K562 (cell line): ENCODE measurements around the gene GALNT17. TPM values are rescaled to one million over a fixed set of nuclear protein-coding genes. Genes with fewer than 3 reads are reported as not detected.

Experiments used
- ATAC-seq: fragments of 200-7000 bp; cut with Tn5 transposase; 3 replicates; pipeline ENCODE4 v1.9.1; 2020; ENCODE audit warnings: moderate library complexity
- BruUV-seq: library from RNA; stranded (reverse); fragments of 400-500 nt; replicated peaks from 2 replicates; lab custom pipeline; 2021; lab: Mats Ljungman, UMichigan
- CTCF ChIA-PET: fragments of 300-600 bp; formaldehyde crosslinking; extraction: SDS; loops from one replicate; lab custom pipeline; 2021; ENCODE audit warnings: low intra/inter-chr PET ratio; lab: Yijun Ruan, JAX
- POLR2A ChIA-PET: fragments of 300-600, 350-650 bp; sonication (Branson Sonifier 250); formaldehyde crosslinking; extraction: SDS; loops from one replicate; lab custom pipeline; 2021; ENCODE audit warnings: antibody characterized with exemption, inconsistent platforms; lab: Yijun Ruan, JAX
- DNase-seq, 4 experiments: peaks; one replicate each; pipeline versions ENCODE4 v3.0.0 to v3.0.0-alpha.2; 2011 to 2018; ENCODE audit warnings: low spot score in 3 of 4, mixed read lengths in 3 of 4; ENCODE audit errors: extremely low read depth in 1 of 4
- FAIRE-seq: peaks from 2 replicates; lab custom pipeline; 2011; peaks lifted over from hg19 to GRCh38; lab: Jason Lieb, UNC
- H2AFZ ChIP-seq: 2 replicates; pipeline ENCODE4 v1.6.0; 2011; ENCODE audit warnings: low read depth, low read length, control low read depth, inconsistent platforms
- H3K27ac ChIP-seq: fragments of 200-600 bp; 3 replicates; pipeline ENCODE4 v1.8.0; 2011; ENCODE audit warnings: low read depth, mild to moderate bottlenecking, control low read depth, inconsistent platforms, low read length, moderate library complexity, mixed read lengths; ENCODE audit errors: extremely low read depth
- H3K27me3 ChIP-seq, 2 experiments: fragments of 300-600 bp in 1 of 2; 2 replicates in 1 of 2; 3 replicates in 1 of 2; pipeline versions ENCODE4 v1.6.0 to v1.8.0; 2011; ENCODE audit warnings: inconsistent platforms in 2 of 2, low read length in 2 of 2, mild to moderate bottlenecking in 1 of 2, mixed read lengths in 1 of 2, moderate library complexity in 1 of 2; ENCODE audit not compliant: control insufficient read depth in 2 of 2, insufficient read depth in 2 of 2
- H3K36me3 ChIP-seq: fragments of 300-600 bp; 3 replicates; pipeline ENCODE4 v1.8.0; 2011; ENCODE audit warnings: mild to moderate bottlenecking, low read length, inconsistent platforms; ENCODE audit not compliant: control insufficient read depth, insufficient read depth
- H3K4me1 ChIP-seq, 2 experiments: fragments of 200-600 bp in 1 of 2; replicated peaks in 1 of 2; 2 replicates in 1 of 2; 3 replicates in 1 of 2; pipeline versions ENCODE4 v1.5.1 to v1.8.0; 2011; ENCODE audit warnings: inconsistent platforms in 2 of 2, low read length in 2 of 2, mild to moderate bottlenecking in 1 of 2, mixed read lengths in 1 of 2, moderate library complexity in 1 of 2; ENCODE audit not compliant: control insufficient read depth in 2 of 2, insufficient read depth in 2 of 2
- H3K4me2 ChIP-seq: 2 replicates; pipeline ENCODE4 v1.6.1; 2011; ENCODE audit warnings: low read length, control low read depth, inconsistent platforms, mixed read lengths; ENCODE audit not compliant: insufficient read depth
- H3K4me3 ChIP-seq: fragments of 200-600 bp; sonication (generic), shearing (Covaris generic); 2 replicates; pipeline ENCODE4 v1.5.1; 2016; ENCODE audit warnings: control low read depth, inconsistent platforms
- H3K79me2 ChIP-seq: fragments of 200-600 bp; 3 replicates; pipeline ENCODE4 v1.8.0; 2011; ENCODE audit warnings: low read length, inconsistent platforms; ENCODE audit not compliant: control insufficient read depth, insufficient read depth
- H3K9ac ChIP-seq, 2 experiments: 2 replicates each; pipeline versions ENCODE4 v1.6.0 to v1.6.1; 2011; ENCODE audit warnings: low read depth in 2 of 2, low read length in 2 of 2, control low read depth in 1 of 2, inconsistent platforms in 1 of 2, mild to moderate bottlenecking in 1 of 2, mixed read lengths in 1 of 2; ENCODE audit not compliant: insufficient read depth in 1 of 2
- H3K9me1 ChIP-seq: one replicate; pipeline ENCODE4 v1.6.0; 2011; ENCODE audit warnings: inconsistent platforms, mild to moderate bottlenecking, low read length, moderate library complexity; ENCODE audit not compliant: control insufficient read depth, insufficient read depth
- H3K9me3 ChIP-seq: replicated peaks from 2 replicates; pipeline ENCODE4 v1.5.1; 2011; ENCODE audit warnings: low read depth, low read length, inconsistent platforms; ENCODE audit not compliant: control insufficient read depth, insufficient read depth
- H4K20me1 ChIP-seq: replicated peaks from 2 replicates; pipeline ENCODE4 v1.6.1; 2011; ENCODE audit warnings: low read length, inconsistent platforms, mixed read lengths; ENCODE audit not compliant: control insufficient read depth, insufficient read depth
- ATF3 ChIP-seq, 2 experiments: fragments of 450-650 bp in 1 of 2; sonication (generic) in 1 of 2; formaldehyde crosslinking in 1 of 2; IDR thresholded peaks in 1 of 2; conservative IDR thresholded peaks in 1 of 2; 2 replicates each; pipeline versions ENCODE4 v1.6.1 to v1.8.1; 2016 to 2023; ENCODE audit warnings: mild to moderate bottlenecking in 2 of 2, moderate library complexity in 2 of 2, inconsistent platforms in 1 of 2, missing genetic modification reagents in 1 of 2
- CEBPG ChIP-seq, 3 experiments: fragments of 200-800 bp in 1 of 3; sonication (Bioruptor generic) in 1 of 3; sonication (generic) in 1 of 3; formaldehyde crosslinking in 1 of 3; IDR thresholded peaks in 2 of 3; conservative IDR thresholded peaks in 1 of 3; 2 replicates each; pipeline versions ENCODE4 v1.6.1 to v1.8.0; 2016 to 2022; ENCODE audit warnings: missing compliant biosample characterization in 2 of 3, missing genetic modification characterization in 2 of 3, mild to moderate bottlenecking in 1 of 3, missing genetic modification reagents in 1 of 3
- DPF2 ChIP-seq: fragments of 450-650 bp; IDR thresholded peaks from 2 replicates; pipeline ENCODE4 v1.6.1; 2016
- L3MBTL2 ChIP-seq: fragments of 450-650 bp; IDR thresholded peaks from 2 replicates; pipeline ENCODE4 v1.6.1; 2016; ENCODE audit warnings: mild to moderate bottlenecking, moderate library complexity
- PHF21A ChIP-seq: fragments of 450-650 bp; IDR thresholded peaks from 2 replicates; pipeline ENCODE4 v1.6.1; 2017; ENCODE audit warnings: low read depth, borderline replicate concordance
- TEAD1 ChIP-seq, 2 experiments: fragments of 450-650 bp in 1 of 2; sonication (generic) in 1 of 2; formaldehyde crosslinking; IDR thresholded peaks; 2 replicates each; pipeline versions ENCODE4 v1.4.0 to v1.8.0; 2020 to 2022; ENCODE audit warnings: mild to moderate bottlenecking in 2 of 2, missing genetic modification reagents in 1 of 2
- ZBTB8A ChIP-seq: fragments of 450-650 bp; IDR thresholded peaks from 2 replicates; pipeline ENCODE4 v1.6.1; 2018; ENCODE audit warnings: mild to moderate bottlenecking, moderate library complexity; ENCODE audit not compliant: partially characterized antibody
- ZFPM2 ChIP-seq: fragments of 250-450 bp; sonication (Bioruptor Pico); IDR thresholded peaks from 2 replicates; pipeline ENCODE4 v1.5.1; 2022; ENCODE audit warnings: mild to moderate bottlenecking
- ZKSCAN1 ChIP-seq: fragments of 150-350 bp; IDR thresholded peaks from 2 replicates; pipeline ENCODE4 v1.6.1; 2016; ENCODE audit warnings: low read depth, low read length
- ZNF121 ChIP-seq: sonication (generic); formaldehyde crosslinking; conservative IDR thresholded peaks from 2 replicates; pipeline ENCODE4 v1.8.0; 2022; ENCODE audit warnings: missing genetic modification reagents
- ZSCAN29 ChIP-seq: fragments of 450-650 bp; IDR thresholded peaks from 2 replicates; pipeline ENCODE4 v1.6.1; 2017
- ZZZ3 ChIP-seq: fragments of 450-650 bp; IDR thresholded peaks from 2 replicates; pipeline ENCODE4 v1.6.1; 2016; ENCODE audit warnings: antibody characterized with exemption, mild to moderate bottlenecking, moderate library complexity
- WGBS: fragments of 100-300 bp; shearing (Covaris generic); methylation state at CpG from one replicate; pipeline ENCODE4 v1.1.6; 2016; ENCODE audit warnings: low coverage, mixed read lengths; ENCODE audit not compliant: insufficient coverage; ENCODE audit errors: missing lambda C conversion rate; 5-methylcytosine and 5-hydroxymethylcytosine counted together
- in situ Hi-C: fragments of 300-500 bp; cut with MboI; formaldehyde crosslinking; loops from 4 replicates; pipeline ENCODE4 v1.15.0; 2018; ENCODE audit warnings: inconsistent platforms, mixed read lengths
- intact Hi-C: fragments of 100-400 bp; cut with micrococcal nuclease; formaldehyde crosslinking; loops from 2 replicates; pipeline ENCODE4 v1.14.2; 2022
- polyA plus RNA-seq, 8 experiments: library from polyadenylated mRNA; depleted of rRNA in 4 of 8; stranded (reverse) in 5 of 8; unstranded in 3 of 8; fragments of >200 nt; fragmentation: Nextera tagmentation in 2 of 8; fragmentation: Illumina TruSeq in 1 of 8; extraction: Ambion mirVana in 2 of 8; extraction: Trizol in 1 of 8; gene quantifications; 2 replicates each; pipeline versions ENCODE4 v1.2.1 to v1.2.3, GENCODE V29; 2011 to 2014; ENCODE audit warnings: inconsistent platforms in 1 of 8, missing spikeins in 1 of 8
- total RNA-seq, 7 experiments: library from RNA; depleted of rRNA in 6 of 7; stranded (reverse); fragments of >200 nt in 6 of 7; fragmentation: Illumina TruSeq in 2 of 7; extraction: Trizol in 2 of 7; gene quantifications; 2 replicates each; pipeline versions ENCODE4 v1.2.1 to v1.2.3, GENCODE V29; 2011 to 2021; ENCODE audit warnings: low replicate concordance in 1 of 7
- TF ChIP-seq, protein P1 (sequence below): fragments of 250-450 bp; sonication (Bioruptor Pico); IDR thresholded peaks from 2 replicates; pipeline ENCODE4 v1.4.0; 2020; ENCODE audit warnings: mild to moderate bottlenecking

GALNT17 gene
- total and polyA plus RNA-seq, 9 of the 15 experiments (the other 6 are each of a cell fraction or from before 2014, with no cell fraction given) = not detected

DNA sequence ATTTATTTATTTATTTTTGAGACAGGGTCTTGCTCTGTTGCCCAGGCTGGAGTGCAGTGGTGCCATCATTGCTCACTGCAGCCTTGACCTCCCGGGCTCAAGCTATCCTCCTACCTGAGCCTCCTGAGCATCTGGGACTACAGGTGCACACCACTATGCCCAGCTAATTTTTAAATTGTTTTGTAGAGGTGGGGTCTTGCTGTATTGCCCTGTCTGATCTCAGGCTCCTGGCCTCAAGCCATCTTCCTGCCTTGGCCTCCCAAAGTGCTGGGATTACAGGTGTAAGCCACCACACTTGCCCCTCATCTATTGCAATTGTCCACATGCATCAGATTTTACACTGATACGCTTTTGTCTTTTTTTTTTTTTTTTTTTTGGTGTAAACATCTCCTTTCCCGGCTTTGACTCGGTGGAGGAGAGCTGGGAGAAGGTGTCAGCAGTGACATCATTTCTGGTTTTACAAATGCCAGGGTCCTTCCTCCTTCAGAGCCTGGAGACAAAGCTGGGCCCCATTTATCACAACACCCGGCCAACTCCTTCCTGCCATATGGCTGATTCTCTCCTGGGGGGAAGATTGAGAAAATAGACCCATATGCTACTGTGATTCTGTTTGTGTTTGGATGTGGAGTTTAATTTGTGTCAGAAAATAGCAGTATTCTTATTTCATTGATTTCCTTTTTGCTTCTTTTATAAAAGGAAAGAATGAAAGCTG lies 61.3 kb downstream of the GALNT17 start:
- intact Hi-C loops = no loop called here
- Histone ChIP-seq H3K9ac (no peak overlapping the region), H4K20me1 (no peaks in the 10 kb centered on the region), H3K36me3 (no peaks in the 10 kb centered on the region), H2AFZ (no peak overlapping the region), H3K9me3 (no peaks in the 10 kb centered on the region), H3K27me3 (no peaks in the 10 kb centered on the region), H3K27ac (no peak overlapping the region), H3K4me2 (no peak overlapping the region), H3K4me3 (no peak overlapping the region), H3K9me1 (no peaks in the 10 kb centered on the region), H3K4me1 (no peaks in the 10 kb centered on the region), H3K79me2 (no peaks in the 10 kb centered on the region)
- ChIA-PET CTCF (interaction anchor here (0.6 kb wide), 1 partner anchor 372 kb away, joined by 4 read pairs; no protein-coding TSS in a partner anchor), POLR2A (no interaction called here)
- WGBS = 0% methylated on average over 5 of the region's 5 CpGs
- no TSS peak for BruUV-seq
- ATAC-seq = no peak
- DNase-seq = no peak
- in situ Hi-C loops = no loop called here
- no peak for TF ChIP-seq ZKSCAN1
- TF ChIP-seq ZNF121 (CRISPR knock-in tag) = peak; percentile 69
- FAIRE-seq = no peak

DNA sequence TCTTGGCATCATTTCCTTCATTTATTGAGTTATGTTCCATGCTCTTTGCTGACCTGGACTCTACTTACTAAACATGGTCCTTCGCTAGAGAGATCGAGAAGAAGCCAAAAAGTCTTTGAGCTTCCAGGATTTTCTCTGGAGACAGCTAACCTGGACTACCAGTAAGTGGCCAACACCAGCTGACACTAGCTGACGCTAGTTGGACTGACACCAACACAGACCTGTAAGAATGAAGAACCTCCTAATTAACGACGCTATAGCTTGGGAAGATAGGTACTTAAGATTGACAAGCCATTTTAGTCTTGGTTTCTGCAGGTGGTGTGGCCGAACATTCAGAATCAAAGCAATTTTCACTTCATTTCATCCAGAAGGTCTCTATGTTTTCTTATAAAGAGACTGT lies 66.4 kb downstream of the GALNT17 start:
- H3K4me3 ChIP-seq = no peak overlapping the region
- ATAC-seq (no peak), FAIRE-seq (no peak), DNase-seq (no peak)
- H3K36me3 ChIP-seq = no peaks in the 10 kb centered on the region
- H4K20me1 ChIP-seq = 0 out of 2 replicates have a peak, but pooled peaks cover 3% of the 10 kb centered on the region
- H3K9me1 ChIP-seq = no peaks in the 10 kb centered on the region
- no peaks in the 10 kb centered on the region for H3K79me2 ChIP-seq
- H3K9me3 ChIP-seq = no peaks in the 10 kb centered on the region
- H3K27ac ChIP-seq = no peak overlapping the region
- no peak overlapping the region for H3K4me2 ChIP-seq
- under 1% methylated on average over 6 of the region's 6 CpGs for WGBS
- H2AFZ ChIP-seq = no peak overlapping the region
- no peaks in the 10 kb centered on the region; a peak in 1 of 5 replicates for H3K27me3 ChIP-seq
- CTCF ChIA-PET = no interaction called here
- POLR2A ChIA-PET = interaction anchor here (1.1 kb wide), 1 partner anchor 12 kb away, joined by 3 read pairs; no protein-coding TSS in a partner anchor
- no peak overlapping the region for H3K9ac ChIP-seq
- in situ Hi-C loops = no loop called here
- no peaks in the 10 kb centered on the region for H3K4me1 ChIP-seq
- no TSS peak for BruUV-seq
- intact Hi-C loops = no loop called here
- TF ChIP-seq, protein P1, sequence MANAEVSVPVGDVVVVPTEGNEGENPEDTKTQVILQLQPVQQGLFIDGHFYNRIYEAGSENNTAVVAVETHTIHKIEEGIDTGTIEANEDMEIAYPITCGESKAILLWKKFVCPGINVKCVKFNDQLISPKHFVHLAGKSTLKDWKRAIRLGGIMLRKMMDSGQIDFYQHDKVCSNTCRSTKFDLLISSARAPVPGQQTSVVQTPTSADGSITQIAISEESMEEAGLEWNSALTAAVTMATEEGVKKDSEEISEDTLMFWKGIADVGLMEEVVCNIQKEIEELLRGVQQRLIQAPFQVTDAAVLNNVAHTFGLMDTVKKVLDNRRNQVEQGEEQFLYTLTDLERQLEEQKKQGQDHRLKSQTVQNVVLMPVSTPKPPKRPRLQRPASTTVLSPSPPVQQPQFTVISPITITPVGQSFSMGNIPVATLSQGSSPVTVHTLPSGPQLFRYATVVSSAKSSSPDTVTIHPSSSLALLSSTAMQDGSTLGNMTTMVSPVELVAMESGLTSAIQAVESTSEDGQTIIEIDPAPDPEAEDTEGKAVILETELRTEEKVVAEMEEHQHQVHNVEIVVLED = no peak
- TF ChIP-seq ZFPM2 (CRISPR knock-in tag) (no peak), ATF3 (IDR thresholded peaks at IDR 0.05) (no peak), ATF3 (CRISPR knock-in tag; conservative IDR thresholded peaks at IDR 0.05) (no peak), DPF2 (no peak), ZZZ3 (no peak), L3MBTL2 (no peak), ZBTB8A (no peak), ZSCAN29 (no peak), PHF21A (no peak), CEBPG (CRISPR knock-in tag; IDR thresholded peaks at IDR 0.05) (no peak), CEBPG (tag; conservative IDR thresholded peaks at IDR 0.05 in 1 of 2, IDR thresholded peaks at IDR 0.05 in 1 of 2) (no peak), TEAD1 (CRISPR knock-in tag; IDR thresholded peaks at IDR 0.05) (no peak)
